Fibroblast of mammary gland (primary cell): ENCODE results near the gene RASL10B.
A peak's percentile ranks its signal among the peaks of the same experiment; 100 is the strongest.

Source experiments
- DNase-seq: peaks from one replicate; pipeline ENCODE4 v3.0.0-alpha.2; 2010; ENCODE audit warnings: low read depth
- H3K4me3 ChIP-seq: 2 replicates; pipeline ENCODE4 v1.5.1; 2011; ENCODE audit warnings: low read depth, mild to moderate bottlenecking, low read length, moderate library complexity; ENCODE audit not compliant: control insufficient read depth
- CTCF ChIP-seq: conservative IDR thresholded peaks from 2 replicates; pipeline ENCODE4 v1.5.1; 2011; ENCODE audit warnings: low read depth, low read length, inconsistent platforms; ENCODE audit not compliant: control insufficient read depth, insufficient read depth

Gene RASL10B

GRCh38 chr17:35726127-35726952 is 5.1 kb upstream of the RASL10B start:
- peak; percentile 80 for DNase-seq
- no peak for TF ChIP-seq CTCF
- no peak overlapping the region for H3K4me3 ChIP-seq

GRCh38 chr17:35726953-35727460 is 4.4 kb upstream of the RASL10B start:
- H3K4me3 ChIP-seq, result no peak overlapping the region
- TF ChIP-seq CTCF, result no peak
- no peak for DNase-seq

- H3K4me3 ChIP-seq, result no peak overlapping the region
- TF ChIP-seq CTCF, result no peak
- DNase-seq, result no peak
These were observed 3.8 kb upstream of the RASL10B start for GRCh38 chr17:35727635-35728034.

- DNase-seq, result no peak
- no peak for TF ChIP-seq CTCF
- no peak overlapping the region for H3K4me3 ChIP-seq
These were observed 2.9 kb upstream of the RASL10B start for GRCh38 chr17:35728551-35728950.

- no peak for TF ChIP-seq CTCF
- DNase-seq, result no peak
- H3K4me3 ChIP-seq, result no peak overlapping the region
These were observed 2.0 kb upstream of the RASL10B start for GRCh38 chr17:35729405-35729833.

- no peak for TF ChIP-seq CTCF
- DNase-seq, result peak; percentile 56
- H3K4me3 ChIP-seq, result no peak overlapping the region
These were observed 936 bp upstream of the RASL10B start for GRCh38 chr17:35730400-35731005.
